ENCODE data around the gene SHD. TPM values are rescaled to one million over a fixed set of nuclear protein-coding genes. Genes with fewer than 3 reads are reported as not detected.
"Not testable (repeated sequence)": the region's sequence is repeated elsewhere in the genome, so short reads cannot be mapped to it uniquely, and the experiment has no call there.

SHD gene
- total RNA-seq, 1 donor from 2014 or later: not detected

- H3K27me3 ChIP-seq: peaks cover 36% of the 10 kb centered on the region
- no peaks in the 10 kb centered on the region for H3K9me3 ChIP-seq
- H3K4me3 ChIP-seq: no peak overlapping the region
- ATAC-seq (peak; percentile 44), DNase-seq (no peak)
- H3K4me1 ChIP-seq: peaks cover 3% of the 10 kb centered on the region
- H3K27ac ChIP-seq: no peak overlapping the region
- intact Hi-C loops (cut with DNase I): no loop called here
- no peak for TF ChIP-seq CTCF (IDR thresholded peaks at IDR 0.05)
- no peaks in the 10 kb centered on the region for H3K36me3 ChIP-seq
These were observed 5.3 kb downstream of the SHD start for GRCh38 chr19:4284176-4284958.

DNA sequence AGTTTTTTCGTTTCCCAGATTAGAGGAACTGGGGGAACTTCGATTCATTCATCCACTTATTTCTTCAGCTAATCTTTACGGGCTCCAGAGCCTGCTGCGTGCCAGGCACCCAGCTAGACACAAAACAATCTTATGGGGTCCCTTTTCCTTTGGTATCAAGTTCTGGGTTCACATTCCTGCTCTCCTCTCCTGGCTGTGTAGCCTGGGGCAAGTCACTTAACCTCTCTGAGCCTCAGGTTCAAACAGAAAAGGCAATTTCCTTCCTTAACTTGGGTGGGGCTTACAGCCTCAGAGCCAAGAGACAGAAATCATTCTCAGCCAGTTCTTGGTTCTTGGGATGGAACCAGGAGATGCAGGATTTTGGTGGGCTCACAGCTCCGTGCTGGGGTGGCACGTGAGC is 5.9 kb downstream of the SHD start:
- intact Hi-C loops (cut with DNase I): no loop called here
- Histone ChIP-seq H3K9me3 (no peaks in the 10 kb centered on the region), H3K27me3 (peaks cover 30% of the 10 kb centered on the region), H3K4me3 (no peak overlapping the region), H3K4me1 (no peaks in the 10 kb centered on the region), H3K36me3 (no peaks in the 10 kb centered on the region), H3K27ac (no peak overlapping the region)
- TF ChIP-seq CTCF (IDR thresholded peaks at IDR 0.05): no peak
- DNase-seq: no peak
- ATAC-seq: no peak

- intact Hi-C loops (cut with DNase I); DNase-seq; H3K9me3 ChIP-seq; ATAC-seq; H3K4me1 ChIP-seq; H3K36me3 ChIP-seq; H3K27ac ChIP-seq; H3K4me3 ChIP-seq: not testable (repeated sequence)
- peaks cover 18% of the 10 kb centered on the region for H3K27me3 ChIP-seq
These were observed 7.1 kb downstream of the SHD start for GRCh38 chr19:4286141-4286540.

GRCh38 chr19:4288091-4288777 is 9.2 kb downstream of the SHD start:
- intact Hi-C loops (cut with DNase I): no loop called here
- Histone ChIP-seq H3K27me3 (peaks cover 4% of the 10 kb centered on the region), H3K4me3 (no peak overlapping the region), H3K27ac (no peak overlapping the region), H3K9me3 (no peaks in the 10 kb centered on the region), H3K36me3 (no peaks in the 10 kb centered on the region), H3K4me1 (no peaks in the 10 kb centered on the region)
- no peak for ATAC-seq
- no peak for DNase-seq
- no peak for TF ChIP-seq CTCF (IDR thresholded peaks at IDR 0.05)

DNA sequence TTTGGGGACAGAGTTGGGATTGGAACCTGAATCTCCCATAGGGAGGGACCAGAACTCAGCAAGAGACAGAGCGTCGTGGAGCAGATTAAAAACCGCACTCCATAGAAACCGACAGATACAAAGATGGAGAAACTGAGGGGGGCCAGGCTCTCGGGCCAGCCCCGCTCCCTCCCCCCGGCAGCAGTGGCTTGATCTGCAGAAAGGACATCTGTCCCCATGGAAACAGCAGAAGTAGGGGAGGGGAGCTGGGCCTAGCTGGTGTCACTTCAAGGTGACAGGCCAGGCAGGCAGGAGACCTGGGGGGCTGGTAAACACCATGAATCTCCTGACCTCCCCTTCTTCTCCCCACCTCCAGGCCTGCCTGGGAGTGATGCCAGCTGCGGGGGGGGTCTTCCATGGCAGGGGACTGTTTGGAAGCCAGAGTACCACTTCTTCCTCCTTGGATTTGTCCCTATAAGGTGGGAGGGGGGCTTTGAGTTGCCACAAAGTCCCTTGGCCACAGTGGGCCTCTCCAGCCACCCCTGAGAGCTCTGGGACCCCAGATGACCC is 12.2 kb downstream of the SHD start:
- intact Hi-C loops (cut with DNase I): no loop called here
- DNase-seq (no peak), ATAC-seq (no peak)
- Histone ChIP-seq H3K27ac (no peak overlapping the region), H3K36me3 (no peaks in the 10 kb centered on the region), H3K4me1 (no peaks in the 10 kb centered on the region), H3K27me3 (peaks cover 19% of the 10 kb centered on the region), H3K4me3 (no peak overlapping the region), H3K9me3 (no peaks in the 10 kb centered on the region)
- no peak for TF ChIP-seq CTCF (IDR thresholded peaks at IDR 0.05)

DNA sequence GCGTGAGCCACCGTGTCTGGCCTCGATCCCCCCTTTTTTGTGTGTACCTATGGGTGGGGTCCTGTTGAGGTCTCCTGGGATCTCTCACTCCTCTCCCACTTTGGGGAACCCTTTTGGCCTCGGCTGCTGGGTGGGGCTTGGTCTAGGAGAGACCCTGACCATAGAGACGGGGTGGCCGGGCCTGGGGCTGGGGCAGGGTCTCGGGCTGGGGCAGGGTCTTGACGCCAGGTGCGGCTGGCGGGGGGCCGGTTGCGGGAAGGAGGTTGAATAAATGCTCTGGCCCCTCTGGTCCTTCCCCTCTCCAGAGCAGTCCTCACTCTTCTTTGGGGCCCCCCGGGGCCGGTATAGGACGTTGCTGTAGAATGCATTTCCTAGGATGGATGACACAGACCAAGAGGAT is 13.4 kb downstream of the SHD start:
- no peak for TF ChIP-seq CTCF (IDR thresholded peaks at IDR 0.05)
- Histone ChIP-seq H3K9me3 (no peaks in the 10 kb centered on the region), H3K4me1 (no peaks in the 10 kb centered on the region), H3K4me3 (no peak overlapping the region), H3K27ac (no peak overlapping the region), H3K27me3 (peaks cover 23% of the 10 kb centered on the region), H3K36me3 (no peaks in the 10 kb centered on the region)
- DNase-seq (no peak), ATAC-seq (no peak)
- intact Hi-C loops (cut with DNase I): no loop called here

Measured in upper lobe of right lung (tissue), 1 donor.